GM20431 (cell line): ENCODE data around the gene PARP11.

Source experiments
- in situ Hi-C: fragments of 300-500 bp; cut with MseI, MboI; formaldehyde crosslinking; loops from one replicate; pipeline ENCODE4 v1.15.0; 2020; ENCODE audit warnings: low sequenced_read_pairs; ENCODE audit not compliant: unreplicated experiment

The PARP11 gene, protein sequence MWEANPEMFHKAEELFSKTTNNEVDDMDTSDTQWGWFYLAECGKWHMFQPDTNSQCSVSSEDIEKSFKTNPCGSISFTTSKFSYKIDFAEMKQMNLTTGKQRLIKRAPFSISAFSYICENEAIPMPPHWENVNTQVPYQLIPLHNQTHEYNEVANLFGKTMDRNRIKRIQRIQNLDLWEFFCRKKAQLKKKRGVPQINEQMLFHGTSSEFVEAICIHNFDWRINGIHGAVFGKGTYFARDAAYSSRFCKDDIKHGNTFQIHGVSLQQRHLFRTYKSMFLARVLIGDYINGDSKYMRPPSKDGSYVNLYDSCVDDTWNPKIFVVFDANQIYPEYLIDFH

DNA sequence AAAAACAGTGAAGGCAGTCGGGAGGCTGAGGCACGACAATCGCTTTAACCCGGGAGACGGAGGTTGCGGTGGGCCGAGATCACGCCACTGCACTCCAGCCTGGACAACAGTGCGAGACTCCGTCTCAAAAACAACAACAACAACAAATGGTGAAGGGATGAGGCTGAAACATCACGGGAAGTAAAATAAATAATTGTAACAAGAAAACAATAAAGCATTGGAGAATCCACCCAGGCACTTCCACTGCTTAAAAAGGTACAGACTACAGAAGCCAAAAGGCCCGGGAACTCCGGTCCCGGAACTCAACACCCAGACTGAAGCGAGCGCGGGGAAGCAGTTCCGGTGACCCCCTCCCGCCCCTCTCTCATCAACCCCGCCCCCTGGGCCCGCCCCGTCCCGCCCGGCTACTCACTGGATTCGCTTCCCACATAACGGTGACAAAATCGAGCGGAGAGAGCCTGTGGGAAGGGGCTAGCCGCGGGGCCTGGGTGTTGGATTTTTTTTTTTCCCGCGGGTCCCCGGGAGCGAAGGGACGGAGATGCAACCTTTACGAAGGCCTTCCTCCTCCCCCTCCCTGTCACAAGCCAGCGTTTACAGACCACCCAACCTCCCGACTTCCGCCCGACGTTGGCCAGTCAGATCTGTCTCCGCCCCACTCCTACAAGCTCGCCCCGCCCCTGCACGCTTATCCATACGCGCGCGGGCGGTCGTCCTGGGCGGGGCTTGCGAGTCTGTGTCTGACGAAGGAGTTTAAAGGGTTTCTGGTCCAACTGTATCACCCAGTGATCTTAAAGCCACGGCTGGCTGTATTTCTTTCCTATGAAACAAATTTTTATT lies at the start of gene PARP11:
PARP11 (minus strand) TSS at position 600 of the 837 bp plus-strand sequence; CDS start at position 430, 170 bp downstream.
- in situ Hi-C loops: no loop called here

DNA sequence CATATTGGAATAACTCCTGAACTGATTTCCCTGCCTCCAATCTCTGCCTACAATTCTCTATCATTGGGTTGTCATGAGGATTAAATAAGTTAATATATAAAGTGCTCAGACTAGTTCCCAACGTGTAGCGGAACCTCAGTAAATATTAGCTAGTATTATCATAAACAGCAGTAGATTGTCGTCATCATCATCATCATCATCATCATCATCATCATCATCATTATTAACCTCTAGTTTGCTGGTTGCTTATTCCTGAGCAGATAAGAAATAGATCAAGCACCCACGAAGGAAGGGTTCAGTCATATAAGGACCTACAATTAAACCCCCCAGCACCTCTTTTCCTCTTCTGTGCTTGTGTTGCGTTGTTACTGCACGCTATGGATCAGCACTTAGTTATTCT lies 48.8 kb upstream of the PARP11 start:
- in situ Hi-C loops: no loop called here

DNA sequence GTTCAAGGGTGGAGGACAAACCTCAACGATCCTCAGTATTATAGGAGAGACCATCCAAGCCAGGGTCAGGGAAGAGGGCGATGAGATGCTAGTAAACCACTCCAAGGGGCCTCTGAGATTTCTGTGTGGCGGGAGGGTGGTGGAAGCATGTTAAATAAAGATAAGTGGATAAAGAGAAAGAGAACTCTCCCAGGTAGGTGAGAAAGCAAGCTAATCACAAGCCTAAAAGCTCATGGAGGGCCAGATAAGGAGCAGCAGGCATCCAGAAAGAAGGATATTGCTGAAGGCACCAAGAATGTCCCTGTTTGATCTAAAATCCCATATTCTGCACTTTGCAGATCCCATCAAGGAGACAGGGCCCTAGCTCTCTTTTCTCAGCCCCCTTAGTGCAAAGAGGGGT lies 48.3 kb upstream of the PARP11 start:
- in situ Hi-C loops: no loop called here

DNA sequence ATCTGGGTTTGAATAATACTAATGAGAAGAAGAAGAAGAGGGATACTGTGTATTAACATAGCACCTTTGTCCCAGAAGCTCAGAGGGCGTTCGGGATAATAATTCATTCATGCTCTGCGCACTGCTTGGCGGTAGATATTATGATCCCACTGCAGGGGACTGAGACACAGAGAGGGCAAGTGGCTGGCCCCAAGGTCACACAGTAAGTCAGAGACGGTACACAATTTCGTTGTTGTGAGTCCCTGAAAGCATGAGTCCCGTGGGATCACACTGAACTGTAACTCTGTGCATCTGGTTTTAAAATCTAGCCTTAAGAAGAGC lies 47.9 kb upstream of the PARP11 start:
- in situ Hi-C loops: no loop called here

DNA sequence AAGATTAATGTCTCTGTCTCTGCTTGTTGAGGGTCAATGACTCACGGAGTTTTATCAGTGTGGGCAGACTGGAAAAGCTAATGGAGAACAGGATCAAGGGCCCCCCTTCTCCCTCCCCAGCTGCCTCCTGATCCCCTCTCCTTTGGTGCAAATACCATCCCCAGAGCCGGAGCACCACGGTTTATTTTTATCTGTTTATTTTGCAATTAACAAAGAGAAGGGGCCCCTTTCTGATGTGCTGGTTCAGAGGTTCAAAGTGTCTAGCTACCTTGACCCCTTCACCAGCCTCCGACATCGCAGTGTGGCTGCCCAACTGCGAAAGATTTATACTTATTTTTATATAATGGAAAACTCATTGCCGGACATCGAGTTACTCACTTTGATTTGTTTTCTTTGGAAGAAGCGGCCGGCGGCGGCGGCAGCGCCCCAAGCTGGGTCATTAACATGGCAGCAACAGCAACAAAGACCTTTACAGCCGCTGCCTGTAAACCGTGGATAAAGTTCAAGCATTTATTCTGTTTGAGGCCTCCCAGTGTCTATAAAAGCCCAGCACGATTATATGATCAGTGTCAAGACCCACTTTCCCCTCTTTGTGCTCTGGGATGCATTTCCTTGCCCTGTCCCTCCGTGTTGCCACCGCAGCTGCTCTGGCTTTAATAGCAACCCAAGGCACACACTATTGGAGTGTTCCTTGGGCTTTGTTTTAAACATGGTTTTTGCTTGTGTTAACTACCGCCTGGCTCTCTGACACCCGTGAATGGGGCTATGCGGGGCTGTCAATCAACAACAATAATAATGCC lies 47.4 kb upstream of the PARP11 start:
- in situ Hi-C loops: no loop called here

DNA sequence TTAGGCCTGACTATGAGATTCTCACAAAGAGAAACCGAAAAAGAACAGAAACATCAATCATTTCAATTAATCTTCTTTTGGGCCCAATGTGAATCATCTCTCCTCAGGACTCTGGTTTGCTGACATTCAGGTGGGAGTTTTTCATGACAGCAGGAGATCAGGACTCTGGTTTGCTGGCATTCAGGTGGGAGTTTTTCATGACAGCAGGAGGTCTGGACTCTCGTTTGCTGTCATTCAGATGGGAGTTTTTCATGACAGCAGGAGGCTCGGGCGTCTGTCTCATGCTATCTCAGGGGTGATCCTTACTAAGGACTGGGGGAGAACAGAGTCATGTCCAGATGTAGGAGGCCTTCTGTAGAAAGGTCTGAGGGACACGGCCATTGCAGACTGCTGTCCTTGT lies 40.1 kb upstream of the PARP11 start:
- in situ Hi-C loops: no loop called here

DNA sequence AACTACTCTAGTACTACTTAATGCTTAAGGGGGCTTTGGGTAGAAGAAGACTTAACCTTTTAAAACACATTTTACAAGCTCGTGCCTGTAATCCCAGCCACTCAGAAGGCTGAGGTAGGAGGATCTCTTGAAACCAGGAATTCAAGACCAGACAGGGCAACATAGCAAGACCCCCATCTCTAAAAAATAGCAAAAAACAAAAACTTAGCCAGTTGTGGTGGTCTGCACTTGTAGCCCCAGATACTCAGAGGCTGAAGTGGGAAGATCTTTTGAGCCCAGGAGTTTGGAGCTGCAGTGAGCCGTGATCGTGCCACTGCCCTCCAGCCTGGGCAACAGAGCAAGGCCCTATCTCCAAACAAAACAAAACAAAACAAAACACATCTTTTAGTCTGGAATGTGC lies 39.7 kb upstream of the PARP11 start:
- in situ Hi-C loops: no loop called here

DNA sequence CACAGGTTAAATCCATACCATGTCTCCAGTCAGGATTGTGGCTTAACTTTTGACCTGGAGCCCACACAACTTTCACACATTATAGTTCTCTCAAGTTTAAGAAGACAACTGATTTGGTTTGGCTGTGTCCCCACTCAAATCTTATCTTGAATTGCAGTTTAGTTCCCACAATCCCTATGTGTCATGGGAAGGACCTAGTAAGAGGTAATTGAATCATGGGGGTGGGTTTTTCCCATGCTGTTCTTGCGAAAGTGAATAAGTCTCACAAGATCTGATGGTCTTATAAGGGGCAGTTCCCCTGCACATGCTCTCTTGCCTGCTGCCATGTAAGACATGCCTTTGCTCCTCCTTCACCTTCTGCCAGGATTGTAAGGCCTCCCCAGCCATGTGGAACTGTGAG lies 38.2 kb upstream of the PARP11 start:
- in situ Hi-C loops: no loop called here

DNA sequence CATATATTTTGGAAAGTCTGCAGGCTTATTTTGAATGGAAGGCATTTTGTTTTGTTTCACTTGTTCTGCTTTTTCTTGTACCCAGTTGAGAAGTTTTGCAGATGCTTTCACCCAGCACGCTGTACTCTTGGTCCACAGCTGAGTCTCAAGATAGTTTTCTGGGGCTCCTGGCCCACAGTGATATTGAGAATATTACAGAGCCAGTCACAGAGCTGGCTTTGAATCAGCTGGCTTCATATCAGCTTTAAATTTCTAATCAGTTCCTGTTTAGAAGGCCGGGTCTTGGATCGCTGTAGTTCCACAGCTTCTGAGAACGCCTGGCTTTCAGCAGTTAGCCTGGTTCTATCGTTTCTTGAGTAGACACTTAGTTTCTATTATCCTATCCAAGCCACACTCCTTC lies 32.5 kb upstream of the PARP11 start:
- in situ Hi-C loops: no loop called here

DNA sequence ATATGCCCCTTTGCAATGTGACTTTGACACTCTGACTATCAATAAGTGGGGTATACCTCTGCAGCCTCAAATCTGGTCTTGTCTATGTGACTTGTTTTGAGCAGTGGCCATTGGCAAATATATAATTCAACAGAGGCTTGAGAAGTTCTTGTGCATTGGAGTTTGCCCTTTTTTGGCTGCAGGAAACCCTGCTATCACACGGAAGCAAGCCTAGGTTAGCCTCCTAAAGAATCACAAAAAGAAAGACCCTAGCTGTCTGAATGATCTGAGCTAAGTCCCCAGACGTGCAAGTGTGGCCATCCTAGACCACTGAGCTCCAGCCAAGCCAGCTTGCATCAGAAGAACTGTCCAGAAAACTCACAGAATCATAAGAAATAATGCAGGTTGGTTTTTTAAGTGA lies 31.8 kb upstream of the PARP11 start:
- in situ Hi-C loops: no loop called here

DNA sequence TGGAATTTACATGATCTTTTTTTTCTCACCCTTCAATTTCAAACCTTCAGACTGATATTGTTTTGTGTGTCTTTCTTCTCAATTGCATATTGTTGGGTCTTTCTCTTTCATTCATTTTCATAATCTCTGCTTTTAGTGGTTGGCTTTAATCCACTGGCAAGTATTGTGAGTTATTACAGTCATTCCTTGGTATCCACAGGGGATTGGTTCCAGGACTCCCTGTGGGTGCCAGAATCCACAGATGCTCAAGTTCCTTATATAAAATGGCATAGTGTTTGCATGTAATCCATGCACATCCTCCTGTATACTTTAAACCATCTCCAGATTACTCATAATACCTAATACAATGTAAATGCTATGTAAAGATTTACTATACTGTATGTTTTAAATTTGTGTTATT lies 29.7 kb upstream of the PARP11 start:
- in situ Hi-C loops: no loop called here

DNA sequence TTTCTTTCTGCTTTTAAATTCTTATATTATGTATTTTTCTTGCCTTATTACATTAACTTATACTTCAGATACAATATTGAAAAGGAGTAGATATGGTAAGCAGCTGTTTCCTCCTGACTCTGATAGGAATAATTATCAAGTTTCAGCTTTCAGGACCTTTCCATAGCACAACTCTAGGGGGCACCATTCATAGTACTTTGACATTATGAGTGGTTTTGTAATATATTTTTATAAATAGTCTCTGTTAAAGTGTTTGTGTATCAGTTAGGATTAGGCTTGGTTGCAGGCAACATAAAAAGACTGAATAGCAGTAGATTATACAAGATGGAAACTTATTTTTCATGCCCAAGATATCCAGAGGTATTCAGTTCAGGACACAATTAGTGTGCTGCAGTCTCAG lies 27.9 kb upstream of the PARP11 start:
- in situ Hi-C loops: no loop called here

DNA sequence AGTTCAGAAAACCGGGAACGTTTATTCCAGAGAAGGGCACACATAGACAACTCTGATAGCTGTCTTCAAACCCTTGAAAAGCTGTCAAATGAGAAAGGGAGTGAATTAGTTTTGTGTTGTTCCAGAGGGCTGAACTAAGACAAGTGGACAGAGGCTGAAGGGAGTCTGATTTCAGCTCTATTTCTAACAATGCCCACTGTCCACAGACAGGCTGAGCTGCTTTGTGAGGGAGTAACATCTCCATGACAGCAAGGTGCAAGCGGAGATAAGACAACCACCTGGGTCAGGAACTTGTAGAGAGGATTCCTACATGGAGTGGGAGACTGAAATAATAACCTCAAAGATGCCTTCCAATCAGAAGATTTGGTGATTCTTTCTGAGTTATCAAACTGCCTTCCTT lies 25.6 kb upstream of the PARP11 start:
- in situ Hi-C loops: no loop called here

DNA sequence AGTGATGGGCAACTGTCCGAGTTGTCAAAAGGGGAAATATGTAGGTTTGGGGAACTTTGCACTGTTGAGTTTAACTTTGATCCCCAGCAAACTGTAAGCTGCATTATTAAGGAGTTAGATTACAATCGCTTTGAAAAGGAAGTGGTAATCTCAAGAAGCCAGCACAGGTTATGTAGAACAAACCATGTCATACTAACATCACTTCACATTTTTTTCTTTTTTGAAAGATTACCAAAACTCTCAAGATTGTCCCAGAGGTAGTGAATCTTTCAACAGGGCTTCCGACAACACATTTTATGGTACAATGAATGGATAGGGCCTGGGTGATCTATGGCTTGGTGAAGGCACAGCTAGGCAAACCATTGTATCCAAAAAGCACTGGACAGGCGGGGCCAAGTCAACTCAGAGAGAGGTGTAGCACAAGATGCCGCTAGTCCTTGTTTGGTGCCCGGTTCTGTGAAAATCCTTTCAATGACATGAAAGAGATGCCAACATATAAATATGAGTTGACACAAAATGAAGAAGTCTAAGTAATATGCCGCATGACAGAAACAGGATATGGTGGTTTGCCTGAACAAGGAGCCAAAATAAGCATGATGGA lies 24.3 kb upstream of the PARP11 start:
- in situ Hi-C loops: no loop called here

DNA sequence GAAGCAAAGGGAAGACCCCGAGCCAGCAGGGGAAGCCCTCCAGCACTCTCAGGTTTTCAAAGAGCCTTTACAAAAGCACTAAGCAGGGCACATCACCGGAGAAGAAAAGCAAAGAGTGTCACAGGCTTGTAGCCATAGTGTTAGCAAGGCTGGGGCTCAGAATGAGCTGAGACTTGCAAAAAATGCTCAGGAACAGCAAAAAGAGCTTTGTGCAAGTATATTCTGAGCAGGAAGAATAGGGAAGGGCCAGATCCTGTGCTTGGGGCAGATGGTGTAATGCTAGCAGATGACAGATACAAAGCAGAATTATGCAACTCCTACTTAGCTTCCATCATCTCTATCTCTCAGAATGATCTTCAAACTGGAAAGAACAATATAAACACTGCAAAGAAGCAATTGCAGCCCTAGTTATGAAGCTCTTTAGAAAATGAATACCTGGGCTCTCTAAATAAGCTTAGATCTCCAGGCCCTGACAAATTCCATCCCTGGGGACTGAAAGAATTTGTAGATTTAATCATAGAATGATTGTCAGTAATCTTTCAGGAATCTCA lies 23.7 kb upstream of the PARP11 start:
- in situ Hi-C loops: no loop called here

DNA sequence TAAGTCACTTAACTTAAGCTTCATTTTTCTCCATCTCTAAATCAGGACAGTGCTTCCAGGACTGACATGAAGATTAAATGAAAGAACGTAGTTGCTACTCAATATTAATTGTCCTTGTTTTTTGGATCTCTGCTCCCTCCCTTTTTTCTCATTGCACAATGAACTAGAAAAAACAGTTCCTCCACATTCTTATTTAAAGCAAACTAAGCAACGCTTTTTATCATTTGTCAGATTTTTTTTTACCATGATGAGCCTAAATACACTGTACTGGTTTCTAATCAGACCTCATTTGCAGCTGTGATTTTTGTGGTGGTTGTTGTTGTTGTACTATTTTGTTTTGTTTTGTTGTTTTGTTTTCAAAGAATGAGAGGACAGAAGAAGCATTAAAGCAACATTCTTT lies 23.2 kb upstream of the PARP11 start:
- in situ Hi-C loops: no loop called here

DNA sequence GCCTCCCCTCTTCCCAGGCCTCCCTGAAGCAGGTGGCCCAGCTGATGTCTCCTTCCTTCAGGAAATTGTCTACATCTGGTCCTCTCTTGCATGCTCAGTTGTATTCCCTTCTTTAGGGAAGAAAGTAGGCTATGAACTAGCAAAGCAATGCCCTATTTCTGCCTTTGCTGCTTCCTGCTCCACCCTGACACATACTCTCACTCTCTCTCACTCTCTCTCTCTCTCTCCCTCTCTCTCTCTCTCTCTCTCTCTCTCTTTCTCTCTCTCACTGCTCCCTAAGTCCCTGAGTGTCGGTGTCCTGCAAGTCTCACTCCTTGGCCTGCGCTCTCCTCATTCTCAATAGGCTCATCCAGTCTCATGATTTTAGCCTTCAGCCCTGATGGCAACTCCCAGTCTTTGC lies 19.4 kb upstream of the PARP11 start:
- in situ Hi-C loops: no loop called here

DNA sequence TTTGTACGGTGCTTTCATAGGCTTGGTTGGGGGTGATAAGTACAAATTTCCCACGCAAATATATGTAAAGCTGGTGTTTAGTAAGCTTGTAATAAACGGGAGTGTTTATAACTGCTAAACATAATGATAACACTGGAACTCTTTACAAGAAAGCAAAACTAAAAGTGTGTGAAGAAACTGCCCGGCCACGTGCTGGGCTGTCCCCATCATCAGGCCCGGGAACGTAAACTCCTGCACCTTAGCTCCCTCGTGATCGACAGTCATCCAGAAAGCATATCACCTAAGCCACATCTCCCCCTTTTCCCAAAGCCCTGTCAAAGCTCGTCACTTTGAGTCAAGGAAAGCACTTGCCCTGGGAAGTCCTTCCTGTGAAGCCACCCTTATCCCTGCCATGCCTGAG lies 18.0 kb upstream of the PARP11 start:
- in situ Hi-C loops: no loop called here

DNA sequence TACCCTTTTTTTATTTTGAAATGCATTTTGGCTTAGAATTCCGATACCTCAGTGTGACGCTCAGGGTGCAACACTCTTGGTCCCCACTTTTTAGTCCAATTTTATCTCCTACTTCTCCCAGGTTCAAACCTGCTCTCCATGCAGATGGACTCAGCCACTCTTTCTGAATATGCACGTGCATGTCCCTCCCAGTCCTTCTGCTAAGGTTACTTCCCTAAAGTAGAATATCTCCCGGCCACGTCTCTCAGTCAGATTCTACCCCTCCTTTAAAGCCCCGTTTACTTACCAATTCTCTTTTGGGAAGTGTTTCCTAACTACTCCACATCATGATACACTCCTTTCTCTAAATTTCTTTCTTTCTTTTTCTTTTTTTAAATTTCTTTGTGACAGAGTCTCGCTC lies 15.5 kb upstream of the PARP11 start:
- in situ Hi-C loops: no loop called here
